Inferior parietal cortex (tissue), 1 donor: ENCODE data around the gene STK11.
"Not testable (repeated sequence)": the region's sequence is repeated elsewhere in the genome, so short reads cannot be mapped to it uniquely, and the experiment has no call there.

Experiments
- DNase-seq: peaks from one replicate; pipeline ENCODE4 v3.0.0-alpha.2; 2016; ENCODE audit errors: extremely low spot score

STK11 gene

GRCh38 chr19:1208830-1209229 is 3.3 kb downstream of the STK11 start:
- DNase-seq: not testable (repeated sequence)

GRCh38 chr19:1210227-1210538 is 4.6 kb downstream of the STK11 start:
- DNase-seq: peak; percentile 38

GRCh38 chr19:1211494-1212234 is 6.1 kb downstream of the STK11 start:
- DNase-seq: no peak

DNA sequence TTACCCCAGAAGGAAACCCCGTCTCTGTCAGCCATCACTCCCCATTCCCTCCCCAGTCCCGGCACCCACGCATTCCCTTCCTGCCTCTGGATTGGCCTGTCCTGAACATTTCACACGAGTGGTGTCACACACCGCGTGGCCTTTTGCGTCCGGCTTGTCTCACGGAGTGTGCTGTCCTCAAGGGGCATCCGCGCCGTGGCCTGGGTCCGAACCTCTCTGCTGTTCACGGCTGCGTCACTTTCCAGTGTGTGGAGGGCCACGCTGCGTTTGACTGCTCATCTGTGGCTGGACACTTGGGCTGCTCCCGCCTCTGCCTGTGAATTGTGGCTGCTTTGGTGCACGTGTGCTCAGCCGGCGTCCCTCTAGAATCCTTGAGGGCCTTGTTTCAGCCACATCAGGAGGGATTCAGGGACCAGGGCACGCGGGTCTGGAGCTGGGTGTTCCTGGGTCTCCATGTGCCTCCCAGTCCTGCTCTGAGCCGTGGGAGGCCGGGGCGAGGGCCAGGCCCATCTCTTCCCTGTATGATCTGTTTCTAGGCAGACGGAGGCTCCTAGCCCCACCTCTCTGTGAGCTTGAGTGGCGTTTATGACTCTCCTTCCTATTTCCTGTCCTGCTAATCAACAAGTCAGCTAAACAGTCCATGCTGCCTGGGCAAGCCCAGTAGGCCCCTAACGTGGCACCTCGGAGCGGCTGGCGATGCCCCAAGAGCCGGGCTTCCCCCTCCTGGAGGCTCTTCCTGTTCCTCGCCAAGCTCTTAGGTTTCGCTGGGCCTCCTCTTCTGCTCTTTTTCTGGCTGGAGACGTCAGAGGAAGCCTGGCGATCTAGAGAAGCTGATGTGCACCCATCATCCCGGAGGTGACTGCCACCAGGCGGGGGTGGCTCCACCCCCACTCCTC is 8.1 kb downstream of the STK11 start:
- no peak for DNase-seq

DNA sequence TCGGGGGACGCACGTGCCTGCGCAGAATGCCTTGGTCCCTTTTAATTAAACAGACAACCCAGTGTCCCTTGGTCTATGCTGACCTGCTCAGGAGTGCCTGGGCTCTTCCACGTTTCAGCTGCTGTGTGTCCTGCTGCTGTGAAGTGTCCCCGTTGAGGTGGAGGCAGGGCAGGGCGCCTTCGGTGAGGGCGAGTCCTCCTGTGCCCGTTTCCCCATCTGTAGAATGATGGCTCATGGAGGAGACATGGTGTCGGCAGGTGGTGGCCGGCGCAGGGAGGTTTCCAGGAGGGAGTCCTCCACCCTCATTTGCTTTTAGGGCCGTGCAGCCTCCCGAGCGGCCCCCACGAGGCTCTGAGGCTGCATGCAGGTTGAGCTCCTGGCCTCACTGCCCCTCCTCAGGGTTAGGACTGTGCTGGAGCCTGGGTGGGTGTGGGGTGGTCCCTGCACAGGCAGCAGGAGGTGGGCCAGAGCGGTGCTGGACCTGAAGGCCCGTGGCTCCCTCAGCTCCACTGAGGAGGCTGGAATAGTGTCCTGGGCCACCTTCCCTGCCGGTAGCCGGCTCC is 8.8 kb downstream of the STK11 start:
- no peak for DNase-seq

- DNase-seq: no peak
Observed at GRCh38 chr19:1214862-1215731, 9.5 kb downstream of the STK11 start.

GRCh38 chr19:1216756-1217155 is 11.2 kb downstream of the STK11 start:
- DNase-seq: no peak

DNA sequence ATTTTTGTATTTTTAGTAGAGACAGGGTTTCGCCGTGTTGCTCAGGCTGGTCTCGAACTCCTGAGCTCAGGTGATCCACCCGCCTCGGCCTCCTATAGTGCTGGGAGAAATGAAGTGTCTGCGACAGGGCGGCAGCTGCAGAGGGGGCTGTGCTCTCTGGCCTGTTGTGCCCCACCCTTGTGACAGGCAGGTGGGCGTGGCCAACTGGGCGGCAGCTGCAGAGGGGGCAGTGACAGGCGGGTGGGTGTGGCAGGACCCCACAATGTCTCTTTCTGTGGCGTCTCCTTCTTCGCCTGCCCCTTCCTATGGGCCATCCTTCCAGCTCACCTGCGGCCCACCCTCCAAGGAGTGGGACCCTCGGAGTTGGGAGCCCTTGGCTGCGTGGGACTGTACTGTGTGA is 11.8 kb downstream of the STK11 start:
- DNase-seq: no peak

- no peak for DNase-seq
Observed at GRCh38 chr19:1218751-1219567, 13.4 kb downstream of the STK11 start.

DNA sequence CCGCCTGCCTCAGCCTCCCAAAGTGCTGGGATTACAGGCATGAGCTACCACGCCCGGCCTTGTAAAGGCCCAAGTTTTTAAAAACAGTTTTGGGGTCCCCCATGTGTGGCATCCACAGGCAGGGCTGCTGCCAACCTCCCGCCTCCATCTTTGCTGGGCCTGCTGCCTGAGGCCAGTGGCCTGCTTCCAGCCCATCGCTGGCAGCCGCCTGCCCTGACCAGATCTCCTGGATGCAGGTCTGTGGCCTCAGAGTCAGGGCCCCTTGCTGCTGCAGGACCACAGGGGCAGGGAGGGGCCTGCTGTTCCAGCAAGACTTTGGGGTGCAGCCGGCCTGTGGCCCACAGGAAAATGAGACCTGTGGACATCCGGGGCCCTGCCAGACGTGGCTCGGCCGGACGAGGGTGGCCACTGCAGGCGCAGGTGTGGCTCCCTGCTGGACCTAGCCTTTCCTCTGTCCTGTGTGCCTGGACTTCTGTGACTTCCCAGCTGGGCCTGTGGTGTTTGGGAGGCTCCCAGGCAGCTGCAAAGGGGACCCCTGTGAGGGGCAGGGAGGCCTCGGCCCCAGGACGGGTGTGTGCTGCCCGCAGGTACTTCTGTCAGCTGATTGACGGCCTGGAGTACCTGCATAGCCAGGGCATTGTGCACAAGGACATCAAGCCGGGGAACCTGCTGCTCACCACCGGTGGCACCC is 14.4 kb downstream of the STK11 start:
- no peak for DNase-seq

GRCh38 chr19:1220477-1220930 is 14.9 kb downstream of the STK11 start:
- no peak for DNase-seq

DNA sequence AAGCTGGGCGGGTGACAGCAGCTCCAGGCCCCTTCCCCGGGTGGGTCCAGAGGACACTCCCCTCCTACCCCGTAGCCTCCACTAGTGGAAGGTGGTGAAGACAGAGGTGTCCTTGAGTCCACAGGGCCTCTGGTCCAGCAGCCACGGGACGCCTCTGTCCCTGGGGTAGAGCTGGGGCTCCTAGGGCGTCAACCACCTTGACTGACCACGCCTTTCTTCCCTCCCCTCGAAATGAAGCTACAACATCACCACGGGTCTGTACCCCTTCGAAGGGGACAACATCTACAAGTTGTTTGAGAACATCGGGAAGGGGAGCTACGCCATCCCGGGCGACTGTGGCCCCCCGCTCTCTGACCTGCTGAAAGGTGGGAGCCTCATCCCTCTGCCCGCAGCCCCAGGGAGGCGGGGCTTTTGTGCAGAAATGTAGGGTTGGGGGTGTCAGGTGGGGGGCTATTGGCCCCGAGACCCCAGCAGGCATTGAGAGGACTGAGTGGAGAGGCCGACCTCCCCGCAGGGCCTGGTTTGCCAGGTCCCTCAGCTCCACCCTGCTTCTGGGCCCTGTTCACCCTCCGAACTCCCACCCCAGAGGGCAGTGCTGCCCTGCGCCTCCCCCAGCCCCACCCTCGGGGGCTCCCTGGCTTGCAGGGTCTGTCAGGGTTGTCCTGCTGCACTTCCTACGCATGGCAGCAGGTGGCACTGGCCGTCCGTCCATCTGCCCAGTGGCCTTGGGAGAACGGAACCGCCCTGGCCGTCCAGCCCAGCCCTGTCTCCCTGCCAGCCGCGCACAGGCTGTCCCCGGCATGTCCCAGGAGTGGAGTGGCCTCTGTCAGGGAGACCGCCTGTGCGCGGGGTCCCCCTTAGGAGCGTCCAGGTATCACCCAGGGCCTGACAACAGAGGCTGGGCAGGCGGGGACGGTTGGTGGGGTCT is 15.7 kb downstream of the STK11 start:
- peak; percentile 40 for DNase-seq

- DNase-seq: no peak
Observed at GRCh38 chr19:1221904-1222255, 16.3 kb downstream of the STK11 start.

GRCh38 chr19:1222394-1222793 is 16.8 kb downstream of the STK11 start:
- DNase-seq: no peak

DNA sequence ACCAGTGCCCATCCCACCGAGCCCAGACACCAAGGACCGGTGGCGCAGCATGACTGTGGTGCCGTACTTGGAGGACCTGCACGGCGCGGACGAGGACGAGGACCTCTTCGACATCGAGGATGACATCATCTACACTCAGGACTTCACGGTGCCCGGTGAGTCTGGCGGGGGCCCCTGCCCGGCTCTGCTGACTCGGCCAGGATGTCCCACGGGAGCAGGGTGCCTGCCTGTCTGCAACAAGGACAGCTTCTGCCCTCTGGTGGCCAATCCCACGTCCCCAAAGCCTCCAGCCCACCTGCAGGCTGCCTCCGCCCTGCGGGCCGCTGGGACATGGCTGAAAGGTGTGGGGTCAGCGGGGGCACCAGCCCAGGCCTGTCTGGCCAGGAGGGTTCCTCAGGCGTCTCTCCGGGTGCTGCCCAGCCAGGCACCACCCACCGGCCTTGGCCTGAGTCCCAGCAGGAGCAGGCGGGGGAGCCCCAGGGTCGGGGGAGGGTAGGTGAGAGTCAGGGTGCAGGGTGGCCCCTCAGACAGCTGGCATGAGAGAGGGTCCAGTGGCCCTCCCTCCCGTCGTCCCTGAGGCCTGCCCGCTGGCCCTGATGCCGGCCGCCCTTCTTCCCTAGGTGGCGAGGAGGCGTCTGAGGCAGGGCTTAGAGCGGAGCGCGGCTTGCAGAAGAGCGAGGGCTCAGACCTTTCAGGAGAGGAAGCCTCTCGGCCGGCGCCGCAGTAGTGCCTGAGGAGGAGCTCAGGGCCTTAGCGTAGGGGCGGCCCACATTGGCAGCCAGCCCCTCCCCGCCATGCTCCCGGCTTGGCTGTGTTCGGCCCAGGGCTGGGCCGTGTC is 17.7 kb downstream of the STK11 start:
- no peak for DNase-seq

GRCh38 chr19:1224047-1224825 is 18.7 kb downstream of the STK11 start:
- no peak for DNase-seq

GRCh38 chr19:1224847-1225246 is 19.3 kb downstream of the STK11 start:
- no peak for DNase-seq
